Activated naive CD8-positive, alpha-beta T cell treated with anti-CD3 and anti-CD28 coated beads, Interleukin-2, amount 10 ng/mL, durations not matched to agents 7 days and 5 days (primary cell): ENCODE results near the gene AQP12B. TPM values are rescaled to one million over a fixed set of nuclear protein-coding genes. Genes with fewer than 3 reads are reported as not detected.

Experiments used
- ATAC-seq: fragments of 150-1000 bp; cut with Tn5 transposase; one replicate; pipeline ENCODE4 v1.10.0; 2021; ENCODE audit warnings: low read depth, moderate library complexity
- POLR2A ChIA-PET: fragments of 350-600 bp; sonication (Branson Sonifier 250); formaldehyde crosslinking; loops from one replicate; lab custom pipeline; 2021; ENCODE audit warnings: antibody characterized with exemption; lab: Charles Lee
- DNase-seq: peaks from one replicate; pipeline ENCODE4 v3.0.0; 2021
- H3K27ac Mint-ChIP-seq: one replicate; pipeline ENCODE4 v1.8.0; 2022; ENCODE audit warnings: mild to moderate bottlenecking, mixed read lengths
- H3K27me3 Mint-ChIP-seq: one replicate; pipeline ENCODE4 v1.8.0; 2022; ENCODE audit warnings: mild to moderate bottlenecking, moderate library complexity, mixed read lengths
- H3K36me3 Mint-ChIP-seq: one replicate; pipeline ENCODE4 v1.8.0; 2021; ENCODE audit warnings: mild to moderate bottlenecking, mixed read lengths
- H3K4me1 Mint-ChIP-seq: one replicate; pipeline ENCODE4 v1.8.0; 2021; ENCODE audit warnings: mixed read lengths
- H3K4me3 Mint-ChIP-seq: one replicate; pipeline ENCODE4 v1.8.0; 2022; ENCODE audit warnings: mild to moderate bottlenecking, moderate library complexity, mixed read lengths
- H3K9me3 Mint-ChIP-seq: one replicate; pipeline ENCODE4 v1.8.0; 2021; ENCODE audit warnings: mixed read lengths
- total RNA-seq, 2 experiments: library from RNA; stranded (reverse); gene quantifications; one replicate each; pipeline ENCODE4 v1.2.3, GENCODE V29; 2021

The AQP12B gene
- total RNA-seq, 2 experiments from 2014 or later = not detected

DNA sequence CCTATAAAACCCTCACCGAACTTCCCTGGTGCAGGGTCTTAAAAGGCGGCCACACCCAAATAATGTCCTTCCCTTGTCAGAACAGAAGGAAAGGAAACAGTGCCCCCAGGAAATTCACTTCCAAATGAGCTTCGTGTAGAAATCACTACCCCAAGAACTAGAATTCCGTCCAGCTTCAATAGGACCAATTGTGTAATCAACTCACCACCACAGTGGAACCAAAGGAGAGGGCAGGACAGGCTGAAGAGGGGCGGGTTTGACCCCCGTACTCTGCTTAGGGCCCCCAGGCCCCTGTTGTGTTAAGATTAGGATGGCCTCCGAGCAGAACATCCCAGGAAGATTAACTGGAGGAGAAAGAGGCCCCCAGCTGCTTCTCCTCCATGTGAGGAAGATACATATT lies 33.4 kb downstream of the AQP12B start:
- ATAC-seq = no peak

GRCh38 chr2:240648650-240649275 lies 33.9 kb downstream of the AQP12B start:
- Mint-ChIP-seq H3K27me3 (peaks cover 33% of the 10 kb centered on the region), H3K9me3 (peaks cover 4% of the 10 kb centered on the region), H3K4me1 (peaks cover 10% of the 10 kb centered on the region), H3K27ac (no peak overlapping the region), H3K36me3 (no peaks in the 10 kb centered on the region), H3K4me3 (no peak overlapping the region)
- ATAC-seq = no peak
- DNase-seq = no peak
- POLR2A ChIA-PET = no interaction called here

More for the DNA sequence above, 33.4 kb downstream of the AQP12B start:
- Mint-ChIP-seq H3K4me3 (no peak overlapping the region), H3K27ac (no peak overlapping the region), H3K36me3 (no peaks in the 10 kb centered on the region), H3K27me3 (peaks cover 35% of the 10 kb centered on the region), H3K9me3 (peaks cover 4% of the 10 kb centered on the region), H3K4me1 (peaks cover 10% of the 10 kb centered on the region)
- no peak for DNase-seq
- POLR2A ChIA-PET = no interaction called here

- Mint-ChIP-seq H3K4me3 (no peak overlapping the region), H3K9me3 (peaks cover 4% of the 10 kb centered on the region), H3K4me1 (peaks cover 10% of the 10 kb centered on the region), H3K36me3 (no peaks in the 10 kb centered on the region), H3K27me3 (peaks cover 28% of the 10 kb centered on the region), H3K27ac (no peak overlapping the region)
- POLR2A ChIA-PET = no interaction called here
- DNase-seq = no peak
- ATAC-seq = no peak
Observed at GRCh38 chr2:240648155-240648649, 34.5 kb downstream of the AQP12B start.

GRCh38 chr2:240647503-240648154 lies 35.1 kb downstream of the AQP12B start:
- no peak overlapping the region for H3K27ac Mint-ChIP-seq
- H3K9me3 Mint-ChIP-seq = peaks cover 4% of the 10 kb centered on the region
- H3K36me3 Mint-ChIP-seq = no peaks in the 10 kb centered on the region
- H3K4me1 Mint-ChIP-seq = peaks cover 10% of the 10 kb centered on the region
- ATAC-seq (no peak), DNase-seq (no peak)
- peaks cover 25% of the 10 kb centered on the region for H3K27me3 Mint-ChIP-seq
- POLR2A ChIA-PET = interaction anchor here (1.6 kb wide), 1 partner anchor 61 kb away, joined by 7 read pairs; the partner anchor contains the start of gene CAPN10
- H3K4me3 Mint-ChIP-seq = no peak overlapping the region

GRCh38 chr2:240646900-240647502 lies 35.7 kb downstream of the AQP12B start:
- no peak overlapping the region for H3K4me3 Mint-ChIP-seq
- no peak for ATAC-seq
- POLR2A ChIA-PET = interaction anchor here (1.6 kb wide), 1 partner anchor 60 kb away, joined by 7 read pairs; the partner anchor contains the start of gene CAPN10
- no peak overlapping the region for H3K27ac Mint-ChIP-seq
- peaks cover 22% of the 10 kb centered on the region for H3K27me3 Mint-ChIP-seq
- H3K36me3 Mint-ChIP-seq = no peaks in the 10 kb centered on the region
- peaks cover 4% of the 10 kb centered on the region for H3K9me3 Mint-ChIP-seq
- DNase-seq = no peak
- H3K4me1 Mint-ChIP-seq = peaks cover 10% of the 10 kb centered on the region

- no peaks in the 10 kb centered on the region for H3K36me3 Mint-ChIP-seq
- peaks cover 10% of the 10 kb centered on the region for H3K4me1 Mint-ChIP-seq
- ATAC-seq (no peak), DNase-seq (peak; percentile 38)
- H3K9me3 Mint-ChIP-seq = peaks cover 4% of the 10 kb centered on the region
- H3K27ac Mint-ChIP-seq = no peak overlapping the region
- no peak overlapping the region for H3K4me3 Mint-ChIP-seq
- peaks cover 22% of the 10 kb centered on the region for H3K27me3 Mint-ChIP-seq
- POLR2A ChIA-PET = interaction anchor here (1.6 kb wide), 1 partner anchor 60 kb away, joined by 7 read pairs; the partner anchor contains the start of gene CAPN10
Observed at GRCh38 chr2:240646176-240646899, 36.3 kb downstream of the AQP12B start.

GRCh38 chr2:240645801-240646175 lies 36.9 kb downstream of the AQP12B start:
- POLR2A ChIA-PET = interaction anchor here (1.6 kb wide), 1 partner anchor 59 kb away, joined by 7 read pairs; the partner anchor contains the start of gene CAPN10
- no peak overlapping the region for H3K27ac Mint-ChIP-seq
- peaks cover under 1% of the 10 kb centered on the region for H3K9me3 Mint-ChIP-seq
- H3K4me1 Mint-ChIP-seq = peaks cover 10% of the 10 kb centered on the region
- DNase-seq = no peak
- H3K4me3 Mint-ChIP-seq = no peak overlapping the region
- no peak for ATAC-seq
- H3K27me3 Mint-ChIP-seq = peaks cover 22% of the 10 kb centered on the region
- H3K36me3 Mint-ChIP-seq = no peaks in the 10 kb centered on the region

DNA sequence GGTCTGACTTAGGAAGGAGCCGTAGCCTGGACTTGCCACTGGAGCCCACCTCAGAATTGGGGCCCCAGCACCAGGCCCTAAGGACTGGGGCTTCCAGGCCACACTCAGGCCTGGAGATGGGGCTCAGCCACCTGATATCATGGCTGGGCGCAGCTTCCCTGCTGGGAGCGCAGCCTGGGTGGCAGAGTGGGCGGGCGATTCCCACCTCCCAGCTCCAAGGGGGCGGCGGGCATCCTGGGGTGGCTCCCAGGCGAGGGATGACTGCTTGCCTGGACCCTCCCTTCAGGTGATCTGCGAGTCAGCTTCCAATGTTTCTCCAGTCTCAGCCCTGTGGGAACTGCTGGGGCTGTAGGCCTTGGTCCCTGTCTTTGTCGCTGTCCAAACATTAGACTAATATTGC lies 37.3 kb downstream of the AQP12B start:
- H3K4me1 Mint-ChIP-seq = peaks cover 10% of the 10 kb centered on the region
- H3K27me3 Mint-ChIP-seq = peaks cover 22% of the 10 kb centered on the region
- no peaks in the 10 kb centered on the region for H3K36me3 Mint-ChIP-seq
- no peak overlapping the region for H3K27ac Mint-ChIP-seq
- H3K9me3 Mint-ChIP-seq = no peaks in the 10 kb centered on the region
- POLR2A ChIA-PET = no interaction called here
- no peak overlapping the region for H3K4me3 Mint-ChIP-seq
- DNase-seq (no peak), ATAC-seq (no peak)

- Mint-ChIP-seq H3K4me3 (no peak overlapping the region), H3K9me3 (no peaks in the 10 kb centered on the region), H3K27me3 (peaks cover 22% of the 10 kb centered on the region), H3K4me1 (peaks cover 10% of the 10 kb centered on the region), H3K36me3 (no peaks in the 10 kb centered on the region), H3K27ac (no peak overlapping the region)
- POLR2A ChIA-PET = no interaction called here
- ATAC-seq = no peak
- DNase-seq = no peak
Observed at GRCh38 chr2:240644859-240645301, 37.8 kb downstream of the AQP12B start.

DNA sequence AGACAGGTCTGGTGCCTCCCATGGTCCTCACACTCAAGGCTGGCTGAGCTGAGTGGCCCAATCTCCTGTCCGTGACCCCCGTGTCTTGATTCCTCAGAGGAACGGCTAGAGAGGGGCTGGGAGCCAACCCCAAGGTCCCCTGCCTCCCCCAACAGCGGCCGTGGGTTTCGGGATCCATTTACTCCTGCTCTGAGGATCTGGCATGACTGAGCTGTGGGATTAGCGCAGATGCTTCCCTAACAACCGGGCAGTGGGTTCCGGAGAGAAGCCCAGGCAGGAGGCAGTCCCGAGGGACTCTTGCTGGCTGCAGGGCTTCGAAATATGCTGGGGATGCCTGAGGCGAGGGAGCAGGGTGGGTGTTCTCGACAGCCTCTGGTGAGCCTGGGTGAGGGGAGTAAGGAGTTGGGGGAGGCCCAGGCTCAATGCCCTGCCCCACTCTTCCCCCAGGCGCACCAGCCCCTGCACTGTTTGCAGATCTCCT lies 38.5 kb downstream of the AQP12B start:
- H3K27me3 Mint-ChIP-seq = peaks cover 16% of the 10 kb centered on the region
- ATAC-seq = no peak
- H3K9me3 Mint-ChIP-seq = no peaks in the 10 kb centered on the region
- DNase-seq = no peak
- no peak overlapping the region for H3K27ac Mint-ChIP-seq
- peaks cover 10% of the 10 kb centered on the region for H3K4me1 Mint-ChIP-seq
- no peak overlapping the region for H3K4me3 Mint-ChIP-seq
- POLR2A ChIA-PET = no interaction called here
- H3K36me3 Mint-ChIP-seq = no peaks in the 10 kb centered on the region

- Mint-ChIP-seq H3K27ac (no peak overlapping the region), H3K36me3 (no peaks in the 10 kb centered on the region), H3K4me1 (peaks cover 10% of the 10 kb centered on the region), H3K27me3 (peaks cover 13% of the 10 kb centered on the region), H3K9me3 (no peaks in the 10 kb centered on the region), H3K4me3 (no peak overlapping the region)
- ATAC-seq (no peak), DNase-seq (no peak)
- POLR2A ChIA-PET = no interaction called here
Observed at GRCh38 chr2:240643811-240644150, 38.9 kb downstream of the AQP12B start.

- Mint-ChIP-seq H3K9me3 (no peaks in the 10 kb centered on the region), H3K4me1 (peaks cover 10% of the 10 kb centered on the region), H3K4me3 (no peak overlapping the region), H3K36me3 (no peaks in the 10 kb centered on the region), H3K27ac (no peak overlapping the region), H3K27me3 (peaks cover 9% of the 10 kb centered on the region)
- DNase-seq (no peak), ATAC-seq (no peak)
- POLR2A ChIA-PET = no interaction called here
Observed at GRCh38 chr2:240643093-240643810, 39.4 kb downstream of the AQP12B start.

DNA sequence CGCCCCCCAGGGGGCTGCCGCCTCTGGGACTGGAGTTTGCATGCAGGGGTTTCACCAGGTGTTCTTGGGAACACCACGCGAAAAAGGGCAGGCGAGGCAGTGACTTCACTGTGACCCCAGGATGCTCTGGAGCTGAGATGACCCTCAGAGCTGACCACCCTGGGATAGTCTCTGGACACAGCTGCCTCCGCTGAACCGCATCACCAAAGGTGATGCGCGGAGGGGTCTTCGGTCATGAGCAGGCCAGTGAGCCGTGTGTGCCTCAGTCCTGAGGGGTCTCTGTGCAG lies 39.9 kb downstream of the AQP12B start:
- Mint-ChIP-seq H3K4me3 (no peak overlapping the region), H3K4me1 (peaks cover 10% of the 10 kb centered on the region), H3K27me3 (peaks cover 7% of the 10 kb centered on the region), H3K36me3 (no peaks in the 10 kb centered on the region), H3K27ac (no peak overlapping the region), H3K9me3 (no peaks in the 10 kb centered on the region)
- POLR2A ChIA-PET = no interaction called here
- no peak for DNase-seq
- no peak for ATAC-seq
